ENCODE measurements around the gene ARNT2. TPM values are rescaled to one million over a fixed set of nuclear protein-coding genes. Genes with fewer than 3 reads are reported as not detected.
"Not testable (repeated sequence)": the region's sequence is repeated elsewhere in the genome, so short reads cannot be mapped to it uniquely, and the experiment has no call there.

ARNT2 gene
- total and polyA plus RNA-seq, 3 experiments from 2014 or later = 0.11 to 0.13 TPM; not detected in 1

DNA sequence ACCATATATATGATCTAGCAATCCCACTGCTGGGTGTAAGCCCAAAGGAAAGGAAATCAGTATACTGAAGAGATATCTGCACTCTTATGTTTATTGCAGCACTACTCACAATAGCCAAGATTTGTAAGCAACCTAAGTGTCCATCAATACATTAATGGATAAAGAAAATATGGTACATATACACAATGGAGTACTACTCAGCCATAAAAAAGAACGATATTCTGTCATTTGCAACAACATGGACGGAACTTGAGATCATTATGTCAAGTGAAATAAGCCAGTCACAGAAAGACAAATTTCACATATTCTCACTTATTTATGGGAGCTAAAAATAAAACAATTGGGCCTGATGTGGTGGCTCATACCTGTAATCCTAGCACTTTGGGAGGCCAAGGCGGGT is 21.9 kb upstream of the ARNT2 start:
- ChIA-PET POLR2A (no interaction called here), CTCF (no interaction called here)
- peaks cover 21 to 31% of the 10 kb centered on the region in 2 donors for H3K27me3 Mint-ChIP-seq
- H3K27me3 ChIP-seq (ENCODE audit: insufficient read depth, low read length, poor library complexity, severe bottlenecking) = no peaks in the 10 kb centered on the region
- H3K4me3 Mint-ChIP-seq = no peak overlapping the region
- no peaks in the 10 kb centered on the region for H3K36me3 ChIP-seq (ENCODE audit: insufficient read depth, low read length)
- peaks cover 0 to 4% (median 0%) of the 10 kb centered on the region in 5 donors for H3K9me3 Mint-ChIP-seq
- no peak overlapping the region for H3K4me3 ChIP-seq (ENCODE audit: low read length)
- no peaks in the 10 kb centered on the region for H3K4me1 ChIP-seq (ENCODE audit: insufficient read depth, low read length)
- no peaks in the 10 kb centered on the region for H3K36me3 Mint-ChIP-seq
- DNase-seq = no peak
- no peaks in the 10 kb centered on the region for H3K9me3 ChIP-seq (ENCODE audit: low read length)
- no peak overlapping the region for H3K27ac ChIP-seq (ENCODE audit: low read depth, low read length)
- H3K4me1 Mint-ChIP-seq = no peaks in the 10 kb centered on the region
- no peak overlapping the region for H3K27ac Mint-ChIP-seq

DNA sequence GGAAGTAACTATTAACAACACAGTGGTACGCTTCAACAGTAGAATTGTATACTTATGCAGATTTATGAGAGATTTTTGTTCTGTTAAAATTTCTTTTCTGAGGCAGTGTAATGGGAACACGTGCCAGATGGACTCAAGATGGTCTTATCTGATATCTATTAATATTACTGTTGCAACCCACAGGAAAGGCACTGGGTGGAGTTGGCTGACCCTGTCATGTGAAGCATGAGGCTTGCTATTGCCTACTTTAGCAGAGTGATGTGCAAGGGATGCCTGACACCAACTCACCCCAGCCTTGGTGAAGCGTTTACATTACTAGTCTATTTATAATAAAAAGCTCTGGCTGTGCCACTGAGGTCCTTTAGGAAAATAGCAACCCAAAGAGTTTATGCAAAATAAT is 19.8 kb upstream of the ARNT2 start:
- ChIA-PET CTCF (no interaction called here), POLR2A (no interaction called here)
- Mint-ChIP-seq H3K4me1 (no peaks in the 10 kb centered on the region), H3K36me3 (no peaks in the 10 kb centered on the region), H3K27ac (no peak overlapping the region), H3K4me3 (no peak overlapping the region), H3K9me3 (peaks cover 0 to 4% (median 0%) of the 10 kb centered on the region in 5 donors), H3K27me3 (peaks cover 11 to 36% of the 10 kb centered on the region in 2 donors)
- DNase-seq = no peak
- no peaks in the 10 kb centered on the region for H3K36me3 ChIP-seq (ENCODE audit: insufficient read depth, low read length)
- no peaks in the 10 kb centered on the region for H3K9me3 ChIP-seq (ENCODE audit: low read length)
- H3K4me3 ChIP-seq (ENCODE audit: low read length) = no peak overlapping the region
- H3K4me1 ChIP-seq (ENCODE audit: insufficient read depth, low read length) = no peaks in the 10 kb centered on the region
- H3K27me3 ChIP-seq (ENCODE audit: insufficient read depth, low read length, poor library complexity, severe bottlenecking) = no peaks in the 10 kb centered on the region
- H3K27ac ChIP-seq (ENCODE audit: low read depth, low read length) = no peak overlapping the region

DNA sequence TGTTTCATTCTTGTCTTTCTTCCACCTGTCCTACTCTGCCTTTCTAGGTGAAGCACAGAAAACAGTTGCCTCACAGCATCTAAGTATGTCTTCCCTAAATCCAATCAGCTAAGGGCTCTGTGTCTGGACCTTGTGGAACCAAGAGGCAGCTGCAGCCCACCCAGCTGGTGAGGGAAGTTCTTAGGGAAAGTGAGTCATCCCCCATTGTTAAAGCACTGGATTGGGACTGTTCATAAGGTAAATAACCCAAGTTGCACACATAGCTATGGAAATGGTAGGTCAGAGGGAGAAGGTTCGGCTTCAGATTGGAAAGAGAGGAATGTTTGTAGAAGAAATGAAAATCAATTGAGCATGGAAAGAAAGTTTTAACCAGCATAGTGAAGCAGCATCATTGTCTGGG is 18.0 kb upstream of the ARNT2 start:
- no peaks in the 10 kb centered on the region for H3K36me3 Mint-ChIP-seq
- DNase-seq = no peak
- H3K4me3 Mint-ChIP-seq = no peak overlapping the region
- Histone ChIP-seq H3K27ac (ENCODE audit: low read depth, low read length) (no peak overlapping the region), H3K4me3 (ENCODE audit: low read length) (no peak overlapping the region), H3K4me1 (ENCODE audit: insufficient read depth, low read length) (no peaks in the 10 kb centered on the region), H3K27me3 (ENCODE audit: insufficient read depth, low read length, poor library complexity, severe bottlenecking) (no peaks in the 10 kb centered on the region), H3K9me3 (ENCODE audit: low read length) (no peaks in the 10 kb centered on the region), H3K36me3 (ENCODE audit: insufficient read depth, low read length) (no peaks in the 10 kb centered on the region)
- ChIA-PET POLR2A (no interaction called here), CTCF (no interaction called here)
- peaks cover 0 to 5% (median 3%) of the 10 kb centered on the region in 5 donors for H3K9me3 Mint-ChIP-seq
- peak overlapping the region in 1 of 8 donors; percentile 35 for H3K27ac Mint-ChIP-seq
- H3K27me3 Mint-ChIP-seq = peaks cover 6 to 27% of the 10 kb centered on the region in 2 donors
- H3K4me1 Mint-ChIP-seq = no peaks in the 10 kb centered on the region

DNA sequence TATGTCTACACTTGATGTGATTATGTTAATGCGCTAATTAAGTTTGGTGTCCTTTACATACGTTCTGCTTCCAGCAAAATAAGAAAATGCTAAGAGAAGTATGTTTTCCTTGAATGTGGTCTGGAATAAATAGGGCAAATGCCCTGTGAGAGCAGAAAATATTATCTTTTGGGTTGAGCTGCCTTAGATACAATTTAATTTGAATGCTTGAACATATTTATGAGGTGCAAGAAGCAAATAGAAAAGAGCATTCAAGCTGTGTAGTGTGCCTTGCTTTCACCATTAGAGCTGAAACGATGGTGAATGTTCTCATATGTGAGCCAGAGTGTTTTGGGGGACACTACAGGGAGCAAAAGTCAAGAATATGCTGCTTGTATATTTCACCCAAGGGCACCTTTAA is 15.9 kb upstream of the ARNT2 start:
- H3K27ac ChIP-seq (ENCODE audit: low read depth, low read length) = no peak overlapping the region
- no peak for DNase-seq
- Mint-ChIP-seq H3K36me3 (no peaks in the 10 kb centered on the region), H3K4me1 (no peaks in the 10 kb centered on the region), H3K27ac (no peak overlapping the region), H3K4me3 (no peak overlapping the region), H3K9me3 (peaks cover 0 to 5% (median 0%) of the 10 kb centered on the region in 5 donors), H3K27me3 (peaks cover 3 to 13% of the 10 kb centered on the region in 2 donors)
- CTCF ChIA-PET = no interaction called here
- no peaks in the 10 kb centered on the region for H3K9me3 ChIP-seq (ENCODE audit: low read length)
- H3K27me3 ChIP-seq (ENCODE audit: insufficient read depth, low read length, poor library complexity, severe bottlenecking) = no peaks in the 10 kb centered on the region
- POLR2A ChIA-PET = no interaction called here
- no peaks in the 10 kb centered on the region for H3K36me3 ChIP-seq (ENCODE audit: insufficient read depth, low read length)
- H3K4me3 ChIP-seq (ENCODE audit: low read length) = no peak overlapping the region
- H3K4me1 ChIP-seq (ENCODE audit: insufficient read depth, low read length) = no peaks in the 10 kb centered on the region

DNA sequence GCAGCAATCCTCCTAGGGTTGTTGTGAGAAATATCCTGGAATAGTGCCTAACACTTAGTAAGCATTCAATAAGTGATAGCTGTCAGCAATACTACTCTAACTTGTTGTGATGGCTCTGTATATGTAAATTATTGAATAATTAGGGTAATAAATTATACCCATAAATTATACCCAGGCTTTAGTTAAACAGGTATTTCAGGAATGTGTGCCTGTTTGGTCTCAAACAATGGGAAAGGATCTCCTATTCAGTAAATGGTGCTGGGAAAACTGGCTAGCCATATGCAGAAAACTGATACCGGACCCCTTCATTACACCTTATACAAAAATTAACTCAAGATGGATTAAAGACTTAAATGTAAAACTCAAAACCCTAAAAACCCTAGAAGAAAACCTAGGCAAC is 14.8 kb upstream of the ARNT2 start:
- Histone ChIP-seq H3K36me3 (ENCODE audit: insufficient read depth, low read length) (no peaks in the 10 kb centered on the region), H3K4me1 (ENCODE audit: insufficient read depth, low read length) (no peaks in the 10 kb centered on the region), H3K9me3 (ENCODE audit: low read length) (no peaks in the 10 kb centered on the region), H3K27ac (ENCODE audit: low read depth, low read length) (no peak overlapping the region), H3K27me3 (ENCODE audit: insufficient read depth, low read length, poor library complexity, severe bottlenecking) (no peaks in the 10 kb centered on the region), H3K4me3 (ENCODE audit: low read length) (no peak overlapping the region)
- ChIA-PET POLR2A (no interaction called here), CTCF (no interaction called here)
- Mint-ChIP-seq H3K27me3 (peaks cover 3 to 13% of the 10 kb centered on the region in 2 donors), H3K27ac (no peak overlapping the region), H3K4me3 (no peak overlapping the region), H3K36me3 (no peaks in the 10 kb centered on the region), H3K9me3 (peaks cover 0 to 5% (median 0%) of the 10 kb centered on the region in 5 donors), H3K4me1 (no peaks in the 10 kb centered on the region)
- no peak for DNase-seq

DNA sequence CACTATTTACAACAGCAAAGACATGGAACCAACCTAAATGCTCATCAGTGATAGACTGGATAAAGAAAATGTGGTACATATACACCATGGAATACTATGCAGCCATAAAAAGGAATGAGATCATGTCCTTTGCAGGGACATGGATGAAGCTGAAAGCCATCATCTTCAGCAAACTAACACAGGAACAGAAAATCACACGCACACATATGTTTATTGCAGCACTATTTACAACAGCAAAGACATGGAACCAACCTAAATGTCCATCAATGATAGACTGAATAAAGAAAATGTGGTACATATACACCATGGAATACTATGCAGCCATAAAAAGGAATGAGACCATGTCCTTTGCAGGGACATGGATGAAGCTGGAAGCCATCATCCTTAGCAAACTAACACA is 13.2 kb upstream of the ARNT2 start:
- H3K36me3 ChIP-seq (ENCODE audit: insufficient read depth, low read length); H3K9me3 Mint-ChIP-seq; CTCF ChIA-PET; DNase-seq; H3K4me1 ChIP-seq (ENCODE audit: insufficient read depth, low read length); H3K4me1 Mint-ChIP-seq; H3K4me3 Mint-ChIP-seq; H3K27me3 ChIP-seq (ENCODE audit: insufficient read depth, low read length, poor library complexity, severe bottlenecking); H3K36me3 Mint-ChIP-seq; H3K27ac ChIP-seq (ENCODE audit: low read depth, low read length); POLR2A ChIA-PET; H3K4me3 ChIP-seq (ENCODE audit: low read length); H3K27ac Mint-ChIP-seq; H3K9me3 ChIP-seq (ENCODE audit: low read length): not testable (repeated sequence)
- H3K27me3 Mint-ChIP-seq = peaks cover 3 to 24% of the 10 kb centered on the region in 2 donors

DNA sequence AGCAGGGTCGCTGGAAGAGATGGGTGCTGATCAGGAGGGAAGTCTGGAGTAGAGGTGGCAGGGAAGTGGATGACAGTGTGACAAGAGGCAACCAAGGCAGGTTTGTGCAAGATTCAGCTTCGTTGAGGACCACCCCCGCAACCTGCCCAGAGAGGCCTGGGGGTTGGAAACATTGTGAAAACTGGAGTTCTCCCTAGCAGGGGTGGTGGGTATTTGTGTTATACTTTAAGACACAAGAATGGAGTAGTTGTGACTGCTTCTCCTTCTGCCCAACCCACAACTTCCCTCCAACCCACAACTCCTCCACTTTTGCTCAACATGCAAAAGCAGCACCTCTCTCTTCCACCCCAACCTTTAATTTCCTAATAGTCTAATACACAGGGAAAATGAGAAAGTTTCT is 8.6 kb upstream of the ARNT2 start:
- no peaks in the 10 kb centered on the region for H3K27me3 ChIP-seq (ENCODE audit: insufficient read depth, low read length, poor library complexity, severe bottlenecking)
- peaks cover 14 to 58% of the 10 kb centered on the region in 2 donors for H3K27me3 Mint-ChIP-seq
- H3K4me1 Mint-ChIP-seq = no peaks in the 10 kb centered on the region
- H3K9me3 Mint-ChIP-seq = peaks cover 0 to 5% (median 0%) of the 10 kb centered on the region in 5 donors
- no peaks in the 10 kb centered on the region for H3K36me3 Mint-ChIP-seq
- no peak for DNase-seq
- H3K27ac ChIP-seq (ENCODE audit: low read depth, low read length) = no peak overlapping the region
- H3K36me3 ChIP-seq (ENCODE audit: insufficient read depth, low read length) = no peaks in the 10 kb centered on the region
- ChIA-PET CTCF (no interaction called here), POLR2A (no interaction called here)
- H3K9me3 ChIP-seq (ENCODE audit: low read length) = no peaks in the 10 kb centered on the region
- no peak overlapping the region for H3K4me3 Mint-ChIP-seq
- no peak overlapping the region for H3K27ac Mint-ChIP-seq
- no peaks in the 10 kb centered on the region for H3K4me1 ChIP-seq (ENCODE audit: insufficient read depth, low read length)
- no peak overlapping the region for H3K4me3 ChIP-seq (ENCODE audit: low read length)

DNA sequence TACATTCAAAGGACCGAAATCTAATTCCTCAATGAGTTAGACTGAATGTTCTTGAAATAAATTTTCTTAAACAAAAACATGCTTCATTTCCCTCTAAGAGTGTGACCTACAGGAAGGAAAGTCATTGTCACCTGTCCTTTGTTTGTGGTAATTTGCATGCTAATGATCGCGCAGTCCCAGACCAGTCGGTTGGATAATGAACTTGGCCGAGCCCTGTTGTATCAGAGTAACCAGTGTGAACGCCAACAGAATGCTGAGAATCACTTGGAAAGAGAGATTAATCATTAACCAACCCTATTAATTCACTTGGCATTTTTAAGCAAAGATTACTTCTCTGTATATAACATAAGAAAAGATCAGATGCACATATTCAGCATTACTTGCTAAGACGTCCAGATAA is 8.1 kb upstream of the ARNT2 start:
- no peak for DNase-seq
- Histone ChIP-seq H3K27me3 (ENCODE audit: insufficient read depth, low read length, poor library complexity, severe bottlenecking) (no peaks in the 10 kb centered on the region), H3K4me3 (ENCODE audit: low read length) (no peak overlapping the region), H3K27ac (ENCODE audit: low read depth, low read length) (no peak overlapping the region), H3K36me3 (ENCODE audit: insufficient read depth, low read length) (no peaks in the 10 kb centered on the region), H3K9me3 (ENCODE audit: low read length) (no peaks in the 10 kb centered on the region), H3K4me1 (ENCODE audit: insufficient read depth, low read length) (no peaks in the 10 kb centered on the region)
- Mint-ChIP-seq H3K27me3 (peaks cover 14 to 56% of the 10 kb centered on the region in 2 donors), H3K36me3 (no peaks in the 10 kb centered on the region), H3K4me3 (no peak overlapping the region), H3K27ac (no peak overlapping the region), H3K9me3 (peaks cover 0 to 2% (median 0%) of the 10 kb centered on the region in 5 donors), H3K4me1 (no peaks in the 10 kb centered on the region)
- CTCF ChIA-PET = no interaction called here
- POLR2A ChIA-PET = no interaction called here

DNA sequence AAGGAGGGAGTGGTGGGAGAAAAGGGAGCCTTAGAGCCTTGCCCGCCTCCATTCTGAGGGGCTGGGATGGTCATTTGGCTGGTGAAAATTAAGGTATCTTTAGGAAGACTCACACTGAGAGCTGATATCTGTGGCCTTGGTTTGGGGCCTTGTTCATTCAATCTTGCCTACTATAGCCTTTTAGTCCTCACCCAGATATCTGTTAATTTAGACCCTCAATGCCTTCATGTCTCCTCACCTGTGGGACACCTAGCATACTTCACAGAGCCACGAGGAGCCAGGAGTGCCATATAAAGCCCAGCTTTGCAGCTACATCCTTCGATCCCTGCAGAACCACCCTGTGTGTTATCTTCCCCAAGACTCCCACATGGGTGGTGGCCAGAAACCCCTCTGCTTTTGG is 4.7 kb upstream of the ARNT2 start:
- POLR2A ChIA-PET = no interaction called here
- Histone ChIP-seq H3K4me3 (ENCODE audit: low read length) (no peak overlapping the region), H3K27me3 (ENCODE audit: insufficient read depth, low read length, poor library complexity, severe bottlenecking) (peaks cover 7% of the 10 kb centered on the region), H3K36me3 (ENCODE audit: insufficient read depth, low read length) (no peaks in the 10 kb centered on the region), H3K27ac (ENCODE audit: low read depth, low read length) (no peak overlapping the region), H3K4me1 (ENCODE audit: insufficient read depth, low read length) (no peaks in the 10 kb centered on the region), H3K9me3 (ENCODE audit: low read length) (no peaks in the 10 kb centered on the region)
- CTCF ChIA-PET = no interaction called here
- no peak overlapping the region for H3K4me3 Mint-ChIP-seq
- no peak for DNase-seq
- H3K27me3 Mint-ChIP-seq = peaks cover 24 to 75% of the 10 kb centered on the region in 2 donors
- H3K4me1 Mint-ChIP-seq = no peaks in the 10 kb centered on the region
- H3K9me3 Mint-ChIP-seq = peaks cover 0 to 2% (median 0%) of the 10 kb centered on the region in 5 donors
- H3K36me3 Mint-ChIP-seq = no peaks in the 10 kb centered on the region
- no peak overlapping the region for H3K27ac Mint-ChIP-seq
